Nephron (organoid): ENCODE measurements around the gene ZNF428.
"Not testable (repeated sequence)": the region's sequence is repeated elsewhere in the genome, so short reads cannot be mapped to it uniquely, and the experiment has no call there.

ENCODE experiments used
- H3K27ac Mint-ChIP-seq, 3 experiments: 2 replicates each; pipeline ENCODE4 v1.8.0; 2020; ENCODE audit warnings: mixed read lengths in 3 of 3, mild to moderate bottlenecking in 2 of 3, moderate library complexity in 1 of 3
- H3K27me3 Mint-ChIP-seq: 2 replicates; pipeline ENCODE4 v1.8.0; 2021; ENCODE audit warnings: low read depth, mild to moderate bottlenecking, moderate library complexity, mixed read lengths
- H3K36me3 Mint-ChIP-seq: 2 replicates; pipeline ENCODE4 v1.8.0; 2020; ENCODE audit warnings: low read depth, mixed read lengths
- H3K4me1 Mint-ChIP-seq: 2 replicates; pipeline ENCODE4 v1.8.0; 2020; ENCODE audit warnings: mixed read lengths
- H3K4me3 Mint-ChIP-seq, 3 experiments: 2 replicates each; pipeline ENCODE4 v1.8.0; 2020; ENCODE audit warnings: mild to moderate bottlenecking in 3 of 3, mixed read lengths in 3 of 3, moderate library complexity in 2 of 3
- H3K9me3 Mint-ChIP-seq: 2 replicates; pipeline ENCODE4 v1.8.0; 2020; ENCODE audit warnings: mixed read lengths
- TF ChIP-seq, protein P1 (sequence below), 3 experiments: fragments of 200-600 bp; sonication (generic); IDR thresholded peaks; one replicate each; pipeline ENCODE4 v1.5.0; 2021; ENCODE audit warnings: antibody characterized with exemption in 3 of 3; ENCODE audit not compliant: unreplicated experiment in 3 of 3

The ZNF428 gene

GRCh38 chr19:43638995-43639518 lies 19.6 kb upstream of the ZNF428 start:
- Mint-ChIP-seq H3K4me1 (peaks cover 44% of the 10 kb centered on the region), H3K27me3 (peaks cover 26% of the 10 kb centered on the region), H3K4me3 (peak overlapping the region; percentile 91 to 95 (median 92)), H3K36me3 (no peaks in the 10 kb centered on the region), H3K27ac (peak overlapping the region; percentile 19 to 69 (median 59)), H3K9me3 (no peaks in the 10 kb centered on the region)
- TF ChIP-seq, protein P1, sequence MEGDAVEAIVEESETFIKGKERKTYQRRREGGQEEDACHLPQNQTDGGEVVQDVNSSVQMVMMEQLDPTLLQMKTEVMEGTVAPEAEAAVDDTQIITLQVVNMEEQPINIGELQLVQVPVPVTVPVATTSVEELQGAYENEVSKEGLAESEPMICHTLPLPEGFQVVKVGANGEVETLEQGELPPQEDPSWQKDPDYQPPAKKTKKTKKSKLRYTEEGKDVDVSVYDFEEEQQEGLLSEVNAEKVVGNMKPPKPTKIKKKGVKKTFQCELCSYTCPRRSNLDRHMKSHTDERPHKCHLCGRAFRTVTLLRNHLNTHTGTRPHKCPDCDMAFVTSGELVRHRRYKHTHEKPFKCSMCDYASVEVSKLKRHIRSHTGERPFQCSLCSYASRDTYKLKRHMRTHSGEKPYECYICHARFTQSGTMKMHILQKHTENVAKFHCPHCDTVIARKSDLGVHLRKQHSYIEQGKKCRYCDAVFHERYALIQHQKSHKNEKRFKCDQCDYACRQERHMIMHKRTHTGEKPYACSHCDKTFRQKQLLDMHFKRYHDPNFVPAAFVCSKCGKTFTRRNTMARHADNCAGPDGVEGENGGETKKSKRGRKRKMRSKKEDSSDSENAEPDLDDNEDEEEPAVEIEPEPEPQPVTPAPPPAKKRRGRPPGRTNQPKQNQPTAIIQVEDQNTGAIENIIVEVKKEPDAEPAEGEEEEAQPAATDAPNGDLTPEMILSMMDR (IDR thresholded peaks at IDR 0.05; ENCODE audit: unreplicated experiment in 3 of 3): no peak

- Mint-ChIP-seq H3K9me3 (no peaks in the 10 kb centered on the region), H3K27me3 (peaks cover 26% of the 10 kb centered on the region), H3K4me3 (peak overlapping the region; percentile 91 to 95 (median 92)), H3K36me3 (peaks cover under 1% of the 10 kb centered on the region), H3K4me1 (peaks cover 42% of the 10 kb centered on the region), H3K27ac (peak overlapping the region; percentile 19 to 69 (median 59))
- TF ChIP-seq, protein P1 (IDR thresholded peaks at IDR 0.05; ENCODE audit: unreplicated experiment in 3 of 3): no peak
Observed at GRCh38 chr19:43638214-43638994, 19.0 kb upstream of the ZNF428 start.

GRCh38 chr19:43636121-43636683 lies 16.8 kb upstream of the ZNF428 start:
- H3K36me3 Mint-ChIP-seq: peaks cover 3% of the 10 kb centered on the region
- H3K27ac Mint-ChIP-seq: peak overlapping the region in 2 of 3 experiments; percentile 91 to 98
- peaks cover 18% of the 10 kb centered on the region for H3K27me3 Mint-ChIP-seq
- H3K9me3 Mint-ChIP-seq: no peaks in the 10 kb centered on the region
- H3K4me1 Mint-ChIP-seq: peaks cover 25% of the 10 kb centered on the region
- TF ChIP-seq, protein P1 (IDR thresholded peaks at IDR 0.05; ENCODE audit: unreplicated experiment in 3 of 3): no peak
- peak overlapping the region in 2 of 3 experiments; percentile 76 to 83 for H3K4me3 Mint-ChIP-seq

DNA sequence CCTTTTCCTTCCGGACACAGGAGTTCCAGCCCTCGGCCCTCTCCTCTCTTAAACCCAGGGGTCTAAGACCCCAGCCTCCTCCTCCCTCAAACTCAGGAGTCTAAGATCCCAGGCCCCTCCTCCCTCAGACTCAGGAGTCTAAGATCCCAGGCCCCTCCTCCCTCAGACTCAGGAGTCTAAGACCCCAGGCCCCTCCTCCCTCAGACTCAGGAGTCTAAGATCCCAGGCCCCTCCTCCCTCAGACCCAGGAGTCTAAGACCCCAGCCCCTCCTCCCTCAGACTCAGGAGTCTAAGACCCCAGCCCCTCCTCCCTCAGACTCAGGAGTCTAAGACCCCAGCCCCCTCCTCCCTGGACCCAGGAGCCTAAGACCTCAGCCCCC lies 16.1 kb upstream of the ZNF428 start:
- peaks cover 24% of the 10 kb centered on the region for H3K4me1 Mint-ChIP-seq
- H3K27ac Mint-ChIP-seq: peak overlapping the region; percentile 64 to 98 (median 91)
- peaks cover 15% of the 10 kb centered on the region for H3K27me3 Mint-ChIP-seq
- H3K9me3 Mint-ChIP-seq, H3K36me3 Mint-ChIP-seq: not testable (repeated sequence)
- H3K4me3 Mint-ChIP-seq: peak overlapping the region; percentile 76 to 83 (median 79)

DNA sequence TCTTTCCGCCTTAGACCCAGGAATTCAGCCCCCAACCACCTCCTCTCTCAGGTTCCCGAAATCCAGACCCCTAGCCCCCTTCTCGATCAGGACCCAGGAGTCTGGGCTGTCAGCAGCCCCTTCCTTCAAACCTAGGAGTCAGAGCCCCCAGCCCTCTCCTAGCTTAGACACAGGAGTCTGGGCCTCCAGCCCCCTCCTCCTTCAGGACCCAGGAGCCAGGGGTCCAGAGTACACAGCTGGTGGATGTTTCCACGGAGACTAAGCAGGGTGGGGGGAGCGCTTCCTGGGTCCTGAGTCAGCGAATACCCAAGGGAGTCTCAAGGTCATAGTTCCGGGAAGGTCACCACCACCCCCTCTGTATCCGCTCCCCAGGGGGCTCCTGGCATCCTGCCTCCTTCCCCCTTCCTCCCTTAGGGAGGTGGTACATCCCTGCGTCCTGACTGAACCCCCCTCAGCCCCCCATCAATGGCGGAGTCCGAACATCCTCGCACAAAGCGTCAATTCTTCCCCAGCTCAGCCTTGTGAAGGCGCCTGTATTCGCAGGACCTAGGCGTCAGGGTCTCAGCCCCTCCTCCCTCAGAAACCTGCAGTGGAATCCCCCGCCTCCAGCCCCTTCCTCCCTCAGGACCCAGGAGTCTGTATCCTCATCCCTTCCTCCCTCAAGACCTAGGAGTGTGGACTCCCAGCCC lies 15.6 kb upstream of the ZNF428 start:
- H3K9me3 Mint-ChIP-seq: no peaks in the 10 kb centered on the region
- H3K4me3 Mint-ChIP-seq: peak overlapping the region; percentile 76 to 83 (median 79)
- H3K4me1 Mint-ChIP-seq: peaks cover 24% of the 10 kb centered on the region
- H3K27ac Mint-ChIP-seq: peak overlapping the region; percentile 64 to 98 (median 91)
- H3K27me3 Mint-ChIP-seq: peaks cover 15% of the 10 kb centered on the region
- peaks cover 3% of the 10 kb centered on the region for H3K36me3 Mint-ChIP-seq
- TF ChIP-seq, protein P1 (IDR thresholded peaks at IDR 0.05; ENCODE audit: unreplicated experiment in 3 of 3): no peak

GRCh38 chr19:43634506-43634871 lies 15.1 kb upstream of the ZNF428 start:
- peak overlapping the region in 2 of 3 experiments; percentile 91 to 98 for H3K27ac Mint-ChIP-seq
- peak overlapping the region; percentile 76 to 83 (median 79) for H3K4me3 Mint-ChIP-seq
- TF ChIP-seq, protein P1 (IDR thresholded peaks at IDR 0.05; ENCODE audit: unreplicated experiment in 3 of 3): no peak
- peaks cover 24% of the 10 kb centered on the region for H3K4me1 Mint-ChIP-seq
- peaks cover 3% of the 10 kb centered on the region for H3K36me3 Mint-ChIP-seq
- peaks cover 15% of the 10 kb centered on the region for H3K27me3 Mint-ChIP-seq
- no peaks in the 10 kb centered on the region for H3K9me3 Mint-ChIP-seq
